H9 (cell line): Measurements from ENCODE around the gene ARHGAP22. TPM values are rescaled to one million over a fixed set of nuclear protein-coding genes. Genes with fewer than 3 reads are reported as not detected.

Experiments used
- DNase-seq: peaks from one replicate; pipeline ENCODE4 v3.0.0-alpha.2; 2017
- H2AFZ ChIP-seq: one replicate; pipeline ENCODE4 v1.6.1; 2013; ENCODE audit warnings: mild to moderate bottlenecking, low read length, control low read depth, moderate library complexity
- H2AK5ac ChIP-seq: 2 replicates; pipeline ENCODE4 v1.6.1; 2013; ENCODE audit warnings: low read length, control low read depth, mixed read lengths; ENCODE audit not compliant: insufficient read length
- H2BK120ac ChIP-seq: one replicate; pipeline ENCODE4 v1.6.1; 2013; ENCODE audit warnings: low read depth, mild to moderate bottlenecking, low read length, control low read depth, inconsistent platforms; ENCODE audit not compliant: poor library complexity, severe bottlenecking
- H2BK12ac ChIP-seq: 2 replicates; pipeline ENCODE4 v1.6.1; 2013; ENCODE audit warnings: low read length, control low read depth, mixed read lengths, low read depth; ENCODE audit not compliant: insufficient read length
- H2BK15ac ChIP-seq: 2 replicates; pipeline ENCODE4 v1.6.1; 2013; ENCODE audit warnings: low read depth, low read length, control low read depth
- H2BK20ac ChIP-seq: one replicate; pipeline ENCODE4 v1.6.1; 2013; ENCODE audit warnings: low read depth, mild to moderate bottlenecking, low read length, control low read depth, inconsistent platforms; ENCODE audit not compliant: poor library complexity, severe bottlenecking
- H2BK5ac ChIP-seq: 2 replicates; pipeline ENCODE4 v1.6.1; 2013; ENCODE audit warnings: low read length, control low read depth, mixed read lengths; ENCODE audit not compliant: insufficient read length
- H3K14ac ChIP-seq: 2 replicates; pipeline ENCODE4 v1.6.1; 2013; ENCODE audit warnings: low read length, control low read depth; ENCODE audit not compliant: insufficient read depth
- H3K18ac ChIP-seq: 2 replicates; pipeline ENCODE4 v1.6.1; 2013; ENCODE audit warnings: low read depth, mild to moderate bottlenecking, mixed read lengths, low read length, control low read depth; ENCODE audit not compliant: insufficient read length
- H3K23ac ChIP-seq: 2 replicates; pipeline ENCODE4 v1.6.1; 2013; ENCODE audit warnings: low read length, control low read depth, mixed read lengths, low read depth; ENCODE audit not compliant: insufficient read length
- H3K23me2 ChIP-seq: 2 replicates; pipeline ENCODE4 v1.6.1; 2013; ENCODE audit warnings: low read depth, mild to moderate bottlenecking, mixed read lengths, low read length, control low read depth; ENCODE audit not compliant: insufficient read length, poor library complexity, severe bottlenecking
- H3K27ac ChIP-seq: 2 replicates; pipeline ENCODE4 v1.5.1; 2013; ENCODE audit warnings: low read length, control low read depth, mixed read lengths, low read depth; ENCODE audit not compliant: insufficient read length
- H3K27me3 ChIP-seq: 2 replicates; pipeline ENCODE4 v1.6.1; 2013; ENCODE audit warnings: low read length, control low read depth, inconsistent platforms; ENCODE audit not compliant: insufficient read depth
- H3K4ac ChIP-seq: 2 replicates; pipeline ENCODE4 v1.6.1; 2013; ENCODE audit warnings: low read depth, mild to moderate bottlenecking, control low read depth, inconsistent platforms, low read length, moderate library complexity
- H3K4me1 ChIP-seq: 2 replicates; pipeline ENCODE4 v1.6.1; 2013; ENCODE audit warnings: low read length, control low read depth, inconsistent platforms; ENCODE audit not compliant: insufficient read depth
- H3K4me2 ChIP-seq: 2 replicates; pipeline ENCODE4 v1.6.1; 2013; ENCODE audit warnings: low read length, control low read depth, mixed read lengths; ENCODE audit not compliant: insufficient read length, insufficient read depth
- H3K56ac ChIP-seq: 2 replicates; pipeline ENCODE4 v1.6.1; 2013; ENCODE audit warnings: low read depth, mild to moderate bottlenecking, mixed read lengths, low read length, control low read depth; ENCODE audit not compliant: insufficient read length
- H3K79me1 ChIP-seq: 2 replicates; pipeline ENCODE4 v1.6.1; 2013; ENCODE audit warnings: low read depth, mild to moderate bottlenecking, moderate library complexity, low read length, control low read depth, inconsistent platforms; ENCODE audit not compliant: insufficient read depth, poor library complexity, severe bottlenecking
- H3K79me2 ChIP-seq: 2 replicates; pipeline ENCODE4 v1.6.1; 2013; ENCODE audit warnings: low read length, control low read depth, inconsistent platforms; ENCODE audit not compliant: insufficient read depth
- H3K9ac ChIP-seq: 2 replicates; pipeline ENCODE4 v1.6.1; 2013; ENCODE audit warnings: low read length, control low read depth, mixed read lengths; ENCODE audit not compliant: insufficient read length; ENCODE audit errors: extremely low read depth
- H3K9me3 ChIP-seq: one replicate; pipeline ENCODE4 v1.6.1; 2013; ENCODE audit warnings: low read depth, low read length, inconsistent platforms; ENCODE audit not compliant: control insufficient read depth
- H3T11ph ChIP-seq: one replicate; pipeline ENCODE4 v1.6.1; 2013; ENCODE audit warnings: mild to moderate bottlenecking, low read length, control low read depth, inconsistent platforms
- H4K20me1 ChIP-seq: one replicate; pipeline ENCODE4 v1.6.1; 2013; ENCODE audit not compliant: control insufficient read depth, insufficient read length, insufficient read depth
- H4K5ac ChIP-seq: 2 replicates; pipeline ENCODE4 v1.6.1; 2013; ENCODE audit warnings: low read depth, mild to moderate bottlenecking, mixed read lengths, low read length, control low read depth; ENCODE audit not compliant: insufficient read length
- H4K8ac ChIP-seq: replicated peaks from 2 replicates; pipeline ENCODE4 v1.6.1; 2013; ENCODE audit warnings: low read length, control low read depth, mixed read lengths, low read depth; ENCODE audit not compliant: insufficient read length
- H4K91ac ChIP-seq: 2 replicates; pipeline ENCODE4 v1.6.1; 2013; ENCODE audit warnings: low read depth, mild to moderate bottlenecking, moderate library complexity, mixed read lengths, low read length, control low read depth; ENCODE audit not compliant: insufficient read length
- H3K27ac Mint-ChIP-seq, 3 experiments: 2 replicates in 2 of 3; 3 replicates in 1 of 3; pipeline ENCODE4 v1.8.0; 2020 to 2021; ENCODE audit warnings: mixed read lengths in 3 of 3, mild to moderate bottlenecking in 1 of 3, moderate library complexity in 1 of 3
- H3K27me3 Mint-ChIP-seq: 2 replicates; pipeline ENCODE4 v1.8.0; 2021; ENCODE audit warnings: low read depth, mild to moderate bottlenecking, moderate library complexity, mixed read lengths
- H3K36me3 Mint-ChIP-seq, 3 experiments: 2 replicates in 2 of 3; 3 replicates in 1 of 3; pipeline ENCODE4 v1.8.0; 2020 to 2021; ENCODE audit warnings: low read depth in 3 of 3, mixed read lengths in 3 of 3; ENCODE audit not compliant: insufficient read depth in 1 of 3
- H3K4me1 Mint-ChIP-seq, 2 experiments: 2 replicates each; pipeline ENCODE4 v1.8.0; 2020; ENCODE audit warnings: mixed read lengths in 2 of 2
- H3K4me3 Mint-ChIP-seq, 2 experiments: 2 replicates in 1 of 2; 3 replicates in 1 of 2; pipeline ENCODE4 v1.8.0; 2020 to 2021; ENCODE audit warnings: mild to moderate bottlenecking in 2 of 2, mixed read lengths in 2 of 2, moderate library complexity in 1 of 2
- H3K9me3 Mint-ChIP-seq, 2 experiments: 2 replicates in 1 of 2; 3 replicates in 1 of 2; pipeline ENCODE4 v1.8.0; 2020; ENCODE audit warnings: mild to moderate bottlenecking in 2 of 2, mixed read lengths in 2 of 2, moderate library complexity in 1 of 2
- WGBS: extraction: QIAGEN DNeasy Blood & Tissue Kit; methylation state at CpG from one replicate; pipeline ENCODE4 v1.1.7; 2013; ENCODE audit warnings: missing lambda C conversion rate, low lambda C conversion rate, mixed read lengths; ENCODE audit not compliant: insufficient read length; ENCODE audit errors: extremely low coverage; 5-methylcytosine and 5-hydroxymethylcytosine counted together
- total RNA-seq: library from RNA; stranded (reverse); gene quantifications from 2 replicates; pipeline ENCODE4 v1.2.1, GENCODE V29; 2021
- TF ChIP-seq, protein P1 (sequence below): fragments of 200-600 bp; sonication (generic); conservative IDR thresholded peaks from 3 replicates; pipeline ENCODE4 v1.8.0; 2021; ENCODE audit warnings: antibody characterized with exemption, mild to moderate bottlenecking

The ARHGAP22 gene
- total RNA-seq, 1 experiment from 2014 or later = 7.4 TPM

GRCh38 chr10:48572414-48572813 is 32.5 kb downstream of the ARHGAP22 start:
- Histone ChIP-seq H3K56ac (no peak overlapping the region), H3K23me2 (no peaks in the 10 kb centered on the region), H3K4me1 (no peaks in the 10 kb centered on the region), H3K23ac (no peak overlapping the region), H2BK20ac (no peak overlapping the region), H3K4ac (no peak overlapping the region), H3K4me2 (no peak overlapping the region), H4K8ac (no peak overlapping the region), H3K9ac (no peak overlapping the region), H3K27ac (no peak overlapping the region), H2BK120ac (no peak overlapping the region), H4K5ac (no peak overlapping the region), H2BK15ac (no peak overlapping the region), H3K27me3 (no peaks in the 10 kb centered on the region), H4K20me1 (no peaks in the 10 kb centered on the region), H2BK5ac (no peak overlapping the region), H3T11ph (no peak overlapping the region), H3K79me2 (no peaks in the 10 kb centered on the region), H3K18ac (no peak overlapping the region), H3K9me3 (no peaks in the 10 kb centered on the region), H3K14ac (no peak overlapping the region), H2AK5ac (no peak overlapping the region), H2BK12ac (no peak overlapping the region), H4K91ac (no peak overlapping the region), H2AFZ (no peak overlapping the region), H3K79me1 (no peaks in the 10 kb centered on the region)
- no peak for DNase-seq
- H3K4me1 Mint-ChIP-seq = no peaks in the 10 kb centered on the region
- no peak overlapping the region for H3K4me3 Mint-ChIP-seq
- H3K36me3 Mint-ChIP-seq = no peaks in the 10 kb centered on the region; a peak in 2 of 7 replicates
- H3K27ac Mint-ChIP-seq = no peak overlapping the region
- H3K9me3 Mint-ChIP-seq = no peaks in the 10 kb centered on the region
- WGBS = no CpG with 5 or more reads among the region's 2 CpGs
- peaks cover 5% of the 10 kb centered on the region; the same call in 1 of the 2 replicates for H3K27me3 Mint-ChIP-seq
- TF ChIP-seq, protein P1, sequence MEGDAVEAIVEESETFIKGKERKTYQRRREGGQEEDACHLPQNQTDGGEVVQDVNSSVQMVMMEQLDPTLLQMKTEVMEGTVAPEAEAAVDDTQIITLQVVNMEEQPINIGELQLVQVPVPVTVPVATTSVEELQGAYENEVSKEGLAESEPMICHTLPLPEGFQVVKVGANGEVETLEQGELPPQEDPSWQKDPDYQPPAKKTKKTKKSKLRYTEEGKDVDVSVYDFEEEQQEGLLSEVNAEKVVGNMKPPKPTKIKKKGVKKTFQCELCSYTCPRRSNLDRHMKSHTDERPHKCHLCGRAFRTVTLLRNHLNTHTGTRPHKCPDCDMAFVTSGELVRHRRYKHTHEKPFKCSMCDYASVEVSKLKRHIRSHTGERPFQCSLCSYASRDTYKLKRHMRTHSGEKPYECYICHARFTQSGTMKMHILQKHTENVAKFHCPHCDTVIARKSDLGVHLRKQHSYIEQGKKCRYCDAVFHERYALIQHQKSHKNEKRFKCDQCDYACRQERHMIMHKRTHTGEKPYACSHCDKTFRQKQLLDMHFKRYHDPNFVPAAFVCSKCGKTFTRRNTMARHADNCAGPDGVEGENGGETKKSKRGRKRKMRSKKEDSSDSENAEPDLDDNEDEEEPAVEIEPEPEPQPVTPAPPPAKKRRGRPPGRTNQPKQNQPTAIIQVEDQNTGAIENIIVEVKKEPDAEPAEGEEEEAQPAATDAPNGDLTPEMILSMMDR = no peak
